GM12874 (cell line): ENCODE results near the gene MOB1B.

Source experiments
- CTCF ChIP-seq: IDR thresholded peaks from 2 replicates; pipeline ENCODE4 v1.5.1; 2011; ENCODE audit warnings: low read depth, mild to moderate bottlenecking, control low read depth, low read length, moderate library complexity; ENCODE audit not compliant: insufficient read depth

The MOB1B gene

GRCh38 chr4:71020611-71021010 is 118.4 kb downstream of the MOB1B start:
- no peak for TF ChIP-seq CTCF

DNA sequence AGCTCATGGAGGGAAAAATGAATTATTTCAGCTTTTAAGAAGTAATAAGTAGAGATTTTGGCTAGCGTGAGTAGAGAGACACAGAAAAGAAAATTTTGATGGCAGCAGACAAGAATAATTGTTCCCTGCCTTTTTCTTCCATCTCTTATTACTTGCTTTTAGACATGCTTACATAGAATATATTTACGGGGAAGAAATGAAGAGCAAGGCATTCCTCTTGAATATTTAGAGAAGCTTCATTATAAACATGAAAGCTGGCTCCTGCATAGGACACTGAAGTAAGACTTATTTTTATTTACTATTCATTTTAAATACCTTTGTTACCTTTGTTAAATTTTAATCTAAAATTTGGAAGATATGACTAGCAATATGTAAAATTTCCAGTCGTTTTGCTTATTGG is 123.5 kb downstream of the MOB1B start:
- no peak for TF ChIP-seq CTCF

DNA sequence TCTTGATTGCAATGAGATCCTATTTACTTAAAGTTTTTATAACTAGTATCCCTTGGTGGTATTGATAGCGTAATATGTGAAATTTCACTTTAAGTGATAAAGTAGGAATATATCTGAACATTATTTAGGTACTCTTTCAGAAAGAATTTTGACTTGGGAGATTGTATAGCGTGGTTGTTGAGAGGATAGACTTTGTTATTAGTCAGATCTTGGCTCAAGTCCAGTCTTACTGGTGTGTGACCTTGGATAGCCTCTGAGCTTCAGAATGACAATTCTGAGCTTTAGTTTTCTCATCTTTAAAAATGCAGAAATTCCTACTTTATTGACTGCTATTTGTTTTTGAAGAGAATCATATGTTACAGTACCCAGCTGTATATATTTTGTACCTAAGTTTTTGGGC is 123.9 kb downstream of the MOB1B start:
- no peak for TF ChIP-seq CTCF

DNA sequence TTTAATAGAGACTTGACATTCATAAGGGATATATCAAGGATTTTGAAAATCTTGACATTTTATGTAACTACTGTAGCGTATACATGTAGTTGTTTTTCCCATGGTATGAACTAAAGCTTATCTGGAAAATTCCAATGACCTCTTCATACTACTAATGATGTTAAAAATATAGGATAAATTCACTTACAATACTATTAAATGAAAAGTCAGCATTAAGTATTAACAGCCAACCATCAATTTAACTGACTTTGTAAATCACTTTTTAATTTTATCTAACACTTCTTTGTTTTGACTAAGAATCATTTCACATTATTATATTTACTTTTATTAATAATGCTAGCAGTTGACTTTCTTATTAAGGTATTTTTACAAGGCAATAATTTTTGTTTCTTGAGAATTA is 125.4 kb downstream of the MOB1B start:
- TF ChIP-seq CTCF = no peak

GRCh38 chr4:71029504-71029903 is 127.3 kb downstream of the MOB1B start:
- no peak for TF ChIP-seq CTCF
